Measurements from ENCODE around the gene SRA1.

- no peak for TF ChIP-seq CTCF (IDR thresholded peaks at IDR 0.05)
- TF ChIP-seq POLR2A (IDR thresholded peaks at IDR 0.05), result no peak
- no peak for TF ChIP-seq EP300 (IDR thresholded peaks at IDR 0.05)
- no peak for TF ChIP-seq POLR2AphosphoS5 (IDR thresholded peaks at IDR 0.05)
Observed at GRCh38 chr5:140513124-140513523, 44.1 kb downstream of the SRA1 start.
